ENCODE measurements around the gene CDH4.

The CDH4 gene

GRCh38 chr20:61874421-61875068 lies 622.5 kb downstream of the CDH4 start:
- TF ChIP-seq SIN3A (IDR thresholded peaks at IDR 0.05; ENCODE audit: borderline replicate concordance, insufficient read depth, low read length) (no peak), POLR2AphosphoS5 (IDR thresholded peaks at IDR 0.05; ENCODE audit: low read depth, low read length) (no peak), TAF1 (IDR thresholded peaks at IDR 0.05; ENCODE audit: borderline replicate concordance, insufficient read depth, low read length) (no peak)

- TF ChIP-seq FOXP2 (optimal IDR thresholded peaks at IDR 0.05; ENCODE audit: borderline replicate concordance, extremely low read depth, extremely low read length, insufficient read depth) = no peak
- no peak for TF ChIP-seq POLR2AphosphoS5 (IDR thresholded peaks at IDR 0.05; ENCODE audit: low read depth, low read length)
- no peak for TF ChIP-seq TAF1 (IDR thresholded peaks at IDR 0.05; ENCODE audit: borderline replicate concordance, insufficient read depth, low read length)
- TF ChIP-seq SIN3A (IDR thresholded peaks at IDR 0.05; ENCODE audit: borderline replicate concordance, insufficient read depth, low read length) = no peak
- no peak for TF ChIP-seq REST (IDR thresholded peaks at IDR 0.05; ENCODE audit: insufficient read depth in 1 of 2, low read depth in 2 of 2, low read length in 2 of 2)
Observed at GRCh38 chr20:61875221-61875885, 623.3 kb downstream of the CDH4 start.

- no peak for TF ChIP-seq FOXP2 (optimal IDR thresholded peaks at IDR 0.05; ENCODE audit: borderline replicate concordance, extremely low read depth, extremely low read length, insufficient read depth)
- TF ChIP-seq REST (IDR thresholded peaks at IDR 0.05; ENCODE audit: insufficient read depth in 1 of 2, low read depth in 2 of 2, low read length in 2 of 2) = no peak
- no peak for TF ChIP-seq POLR2AphosphoS5 (IDR thresholded peaks at IDR 0.05; ENCODE audit: low read depth, low read length)
- no peak for TF ChIP-seq SIN3A (IDR thresholded peaks at IDR 0.05; ENCODE audit: borderline replicate concordance, insufficient read depth, low read length)
- TF ChIP-seq TAF1 (IDR thresholded peaks at IDR 0.05; ENCODE audit: borderline replicate concordance, insufficient read depth, low read length) = no peak
Observed at GRCh38 chr20:61875996-61876395, 623.9 kb downstream of the CDH4 start.

- no peak for TF ChIP-seq FOXP2 (optimal IDR thresholded peaks at IDR 0.05; ENCODE audit: borderline replicate concordance, extremely low read depth, extremely low read length, insufficient read depth)
- no peak for TF ChIP-seq SIN3A (IDR thresholded peaks at IDR 0.05; ENCODE audit: borderline replicate concordance, insufficient read depth, low read length)
- TF ChIP-seq TAF1 (IDR thresholded peaks at IDR 0.05; ENCODE audit: borderline replicate concordance, insufficient read depth, low read length) = no peak
- TF ChIP-seq POLR2AphosphoS5 (IDR thresholded peaks at IDR 0.05; ENCODE audit: low read depth, low read length) = no peak
- TF ChIP-seq REST (IDR thresholded peaks at IDR 0.05; ENCODE audit: insufficient read depth in 1 of 2, low read depth in 2 of 2, low read length in 2 of 2) = no peak
Observed at GRCh38 chr20:61876952-61877728, 625.1 kb downstream of the CDH4 start.

- TF ChIP-seq REST (IDR thresholded peaks at IDR 0.05; ENCODE audit: insufficient read depth in 1 of 2, low read depth in 2 of 2, low read length in 2 of 2) = no peak
- TF ChIP-seq SIN3A (IDR thresholded peaks at IDR 0.05; ENCODE audit: borderline replicate concordance, insufficient read depth, low read length) = no peak
- no peak for TF ChIP-seq FOXP2 (optimal IDR thresholded peaks at IDR 0.05; ENCODE audit: borderline replicate concordance, extremely low read depth, extremely low read length, insufficient read depth)
- no peak for TF ChIP-seq TAF1 (IDR thresholded peaks at IDR 0.05; ENCODE audit: borderline replicate concordance, insufficient read depth, low read length)
- TF ChIP-seq POLR2AphosphoS5 (IDR thresholded peaks at IDR 0.05; ENCODE audit: low read depth, low read length) = no peak
Observed at GRCh38 chr20:61877776-61878477, 625.9 kb downstream of the CDH4 start.

All from PFSK-1 (cell line).